B cell (primary cell): ENCODE results near the gene OR56A3. TPM values are rescaled to one million over a fixed set of nuclear protein-coding genes. Genes with fewer than 3 reads are reported as not detected.
"Not testable (repeated sequence)": the region's sequence is repeated elsewhere in the genome, so short reads cannot be mapped to it uniquely, and the experiment has no call there.

Experiments used
- ATAC-seq: fragments of 200-7000 bp; cut with Tn5 transposase; one replicate; pipeline ENCODE4 v1.10.0; 2021; ENCODE audit warnings: low read depth, mild to moderate bottlenecking, moderate number of reproducible peaks, moderate library complexity
- CTCF ChIA-PET: fragments of 350-600 bp; sonication (Branson Sonifier 250); formaldehyde crosslinking; loops from one replicate; lab custom pipeline; 2021; ENCODE audit warnings: antibody characterized with exemption, inconsistent platforms; lab: Charles Lee
- POLR2A ChIA-PET: fragments of 350-600 bp; sonication (Branson Sonifier 250); formaldehyde crosslinking; loops from one replicate; lab custom pipeline; 2021; ENCODE audit warnings: antibody characterized with exemption; lab: Charles Lee
- DNase-seq: peaks from one replicate; pipeline ENCODE4 v3.0.0; 2013
- H2AFZ ChIP-seq: 2 replicates; pipeline ENCODE4 v1.6.1; 2012; ENCODE audit warnings: mild to moderate bottlenecking, low read depth, low read length; ENCODE audit not compliant: insufficient read depth, poor library complexity, severe bottlenecking
- H3K27ac ChIP-seq, 2 donors: 1 replicate in 1 of 2; 2 replicates in 1 of 2; pipeline ENCODE4 v1.5.1; 2012 to 2013; ENCODE audit warnings: low read length in 2 of 2, mild to moderate bottlenecking in 2 of 2, moderate library complexity in 1 of 2
- H3K27me3 ChIP-seq, 4 experiments: fragments of 200-600 bp in 1 of 4; sonication (generic) in 1 of 4; replicated peaks in 1 of 4; 1 replicate in 2 of 4; 2 replicates in 2 of 4; pipeline versions ENCODE4 v1.6.1 to v1.7.0; 2013 to 2016; ENCODE audit warnings: low read length in 3 of 4, mild to moderate bottlenecking in 2 of 4, mixed read lengths in 1 of 4, moderate library complexity in 1 of 4; ENCODE audit not compliant: insufficient read depth in 4 of 4, control insufficient read depth in 3 of 4; ENCODE audit errors: control extremely low read depth in 1 of 4
- H3K36me3 ChIP-seq, 2 experiments: replicated peaks in 1 of 2; 1 replicate in 1 of 2; 2 replicates in 1 of 2; pipeline versions ENCODE4 v1.6.1 to v1.7.1; 2013; ENCODE audit warnings: low read length in 1 of 2; ENCODE audit not compliant: insufficient read depth in 2 of 2, control insufficient read depth in 1 of 2; ENCODE audit errors: control extremely low read depth in 1 of 2, extremely low read depth in 1 of 2
- H3K4me1 ChIP-seq, 2 donors: fragments of 200-600 bp in 1 of 2; sonication (generic) in 1 of 2; 1 replicate in 1 of 2; 2 replicates in 1 of 2; pipeline versions ENCODE4 v1.5.1 to v1.6.1; 2013 to 2017; ENCODE audit warnings: low read length in 2 of 2; ENCODE audit not compliant: control insufficient read depth in 2 of 2, insufficient read depth in 2 of 2
- H3K4me2 ChIP-seq: replicated peaks from 2 replicates; pipeline ENCODE3; 2012; ENCODE audit warnings: mild to moderate bottlenecking, low read depth, low read length; ENCODE audit not compliant: poor library complexity, severe bottlenecking
- H3K4me3 ChIP-seq, 5 experiments: fragments of 200-600 bp in 1 of 5; sonication (generic) in 1 of 5; 1 replicate in 3 of 5; 2 replicates in 2 of 5; pipeline versions ENCODE4 v1.5.1 to v1.7.0; 2011 to 2016; ENCODE audit warnings: low read length in 4 of 5, mild to moderate bottlenecking in 4 of 5, low read depth in 2 of 5, control low read depth in 1 of 5, moderate library complexity in 1 of 5; ENCODE audit not compliant: insufficient read depth in 1 of 5; ENCODE audit errors: control extremely low read depth in 1 of 5, extremely low read depth in 1 of 5
- H3K79me2 ChIP-seq: fragments of 200-600 bp; sonication (generic); one replicate; pipeline ENCODE4 v1.6.0; 2016; ENCODE audit warnings: low read length; ENCODE audit not compliant: control insufficient read depth, insufficient read depth
- H3K9ac ChIP-seq: fragments of 200-600 bp; sonication (generic); 2 replicates; pipeline ENCODE4 v1.6.1; 2017; ENCODE audit warnings: mild to moderate bottlenecking, low read length, moderate library complexity
- H3K9me3 ChIP-seq, 3 donors: one replicate each; pipeline versions ENCODE4 v1.6.1 to v1.7.1; 2013; ENCODE audit warnings: low read length in 2 of 3; ENCODE audit not compliant: control insufficient read depth in 2 of 3, insufficient read depth in 1 of 3; ENCODE audit errors: control extremely low read depth in 1 of 3
- H4K20me1 ChIP-seq: 2 replicates; pipeline ENCODE4 v1.6.0; 2012; ENCODE audit warnings: mild to moderate bottlenecking, low read length; ENCODE audit not compliant: insufficient read depth, control insufficient read depth, poor library complexity, severe bottlenecking
- H3K27ac Mint-ChIP-seq: one replicate; pipeline ENCODE4 v1.8.0; 2021; ENCODE audit warnings: mixed read lengths
- H3K27me3 Mint-ChIP-seq: one replicate; pipeline ENCODE4 v1.8.0; 2021; ENCODE audit warnings: mixed read lengths
- H3K4me1 Mint-ChIP-seq: one replicate; pipeline ENCODE4 v1.8.0; 2021; ENCODE audit warnings: mixed read lengths
- H3K4me3 Mint-ChIP-seq: one replicate; pipeline ENCODE4 v1.8.0; 2021; ENCODE audit warnings: mixed read lengths
- H3K9me3 Mint-ChIP-seq: one replicate; pipeline ENCODE4 v1.8.0; 2022; ENCODE audit warnings: mixed read lengths; ENCODE audit not compliant: insufficient read depth
- EZH2 ChIP-seq: IDR thresholded peaks from 2 replicates; pipeline ENCODE4 v1.6.1; 2012; ENCODE audit warnings: borderline replicate concordance, low read depth, mild to moderate bottlenecking, moderate library complexity, low read length; ENCODE audit not compliant: insufficient read depth, poor library complexity, severe bottlenecking
- WGBS: methylation state at CpG from one replicate; pipeline ENCODE4 v1.1.5; 2013; ENCODE audit warnings: missing lambda C conversion rate; ENCODE audit not compliant: insufficient coverage; 5-methylcytosine and 5-hydroxymethylcytosine counted together
- intact Hi-C: fragments of 100-400 bp; cut with micrococcal nuclease; formaldehyde crosslinking; loops from one replicate; pipeline ENCODE4 v1.10.0; 2022
- polyA plus RNA-seq: library from polyadenylated mRNA; depleted of rRNA; stranded (reverse); fragments of >200 nt; gene quantifications from 2 replicates; pipeline ENCODE4 v1.2.3, GENCODE V29; 2012
- total RNA-seq, 2 donors: library from RNA; stranded (reverse); fragments of 120-200 nt in 1 of 2; gene quantifications; 1 replicate in 1 of 2; 2 replicates in 1 of 2; pipeline versions ENCODE4 v1.2.3 to v1.2.4, GENCODE V29; 2013 to 2022
- TF ChIP-seq, protein P1 (sequence below): fragments of 200-600 bp; IDR thresholded peaks from one replicate; pipeline ENCODE4 v1.8.0; 2022; ENCODE audit warnings: antibody characterized with exemption, mild to moderate bottlenecking

Gene OR56A3
- total and polyA plus RNA-seq, 2 donors (not counting 1 experiment from before 2014, with no cell fraction given): not detected

DNA sequence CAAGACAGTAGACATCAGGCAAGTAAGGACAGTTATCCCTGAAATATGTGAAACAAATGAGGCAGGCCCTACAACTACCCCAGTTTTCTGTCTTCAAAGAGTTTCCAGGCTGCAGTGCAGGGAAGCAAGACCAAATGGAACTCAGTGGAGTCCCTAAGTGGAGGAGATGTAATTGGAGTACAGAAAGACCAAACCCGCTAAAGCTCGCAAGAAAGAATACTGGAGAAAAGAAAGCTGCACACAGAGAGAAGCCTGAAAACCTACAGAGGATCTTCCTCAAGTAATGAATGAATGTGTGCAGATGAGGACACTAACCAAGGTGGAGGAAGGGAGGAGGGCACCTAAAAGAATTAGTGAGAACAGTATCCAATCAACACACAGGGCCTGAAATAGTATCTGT lies 1.3 kb upstream of the OR56A3 start:
- Histone ChIP-seq H3K36me3 (no peaks in the 10 kb centered on the region), H3K4me3 (no peak overlapping the region), H3K4me1 (no peaks in the 10 kb centered on the region), H3K27me3 (peaks cover 0 to 3% (median 0%) of the 10 kb centered on the region in 4 experiments), H3K27ac (no peak overlapping the region), H3K9me3 (peaks cover 0 to 10% (median 0%) of the 10 kb centered on the region in 3 donors), H4K20me1 (no peaks in the 10 kb centered on the region), H2AFZ (no peak overlapping the region), H3K9ac (no peak overlapping the region), H3K79me2 (no peaks in the 10 kb centered on the region), H3K4me2 (no peak overlapping the region)
- Mint-ChIP-seq H3K4me1 (no peaks in the 10 kb centered on the region), H3K27me3 (no peaks in the 10 kb centered on the region), H3K27ac (no peak overlapping the region), H3K4me3 (no peak overlapping the region), H3K9me3 (no peaks in the 10 kb centered on the region)
- TF ChIP-seq, protein P1, sequence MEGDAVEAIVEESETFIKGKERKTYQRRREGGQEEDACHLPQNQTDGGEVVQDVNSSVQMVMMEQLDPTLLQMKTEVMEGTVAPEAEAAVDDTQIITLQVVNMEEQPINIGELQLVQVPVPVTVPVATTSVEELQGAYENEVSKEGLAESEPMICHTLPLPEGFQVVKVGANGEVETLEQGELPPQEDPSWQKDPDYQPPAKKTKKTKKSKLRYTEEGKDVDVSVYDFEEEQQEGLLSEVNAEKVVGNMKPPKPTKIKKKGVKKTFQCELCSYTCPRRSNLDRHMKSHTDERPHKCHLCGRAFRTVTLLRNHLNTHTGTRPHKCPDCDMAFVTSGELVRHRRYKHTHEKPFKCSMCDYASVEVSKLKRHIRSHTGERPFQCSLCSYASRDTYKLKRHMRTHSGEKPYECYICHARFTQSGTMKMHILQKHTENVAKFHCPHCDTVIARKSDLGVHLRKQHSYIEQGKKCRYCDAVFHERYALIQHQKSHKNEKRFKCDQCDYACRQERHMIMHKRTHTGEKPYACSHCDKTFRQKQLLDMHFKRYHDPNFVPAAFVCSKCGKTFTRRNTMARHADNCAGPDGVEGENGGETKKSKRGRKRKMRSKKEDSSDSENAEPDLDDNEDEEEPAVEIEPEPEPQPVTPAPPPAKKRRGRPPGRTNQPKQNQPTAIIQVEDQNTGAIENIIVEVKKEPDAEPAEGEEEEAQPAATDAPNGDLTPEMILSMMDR: no peak
- no peak for TF ChIP-seq EZH2
- CTCF ChIA-PET: no interaction called here
- no peak for DNase-seq
- WGBS: 100% methylated on average over 2 of the region's 2 CpGs
- intact Hi-C loops: no loop called here
- no peak for ATAC-seq
- POLR2A ChIA-PET: no interaction called here

DNA sequence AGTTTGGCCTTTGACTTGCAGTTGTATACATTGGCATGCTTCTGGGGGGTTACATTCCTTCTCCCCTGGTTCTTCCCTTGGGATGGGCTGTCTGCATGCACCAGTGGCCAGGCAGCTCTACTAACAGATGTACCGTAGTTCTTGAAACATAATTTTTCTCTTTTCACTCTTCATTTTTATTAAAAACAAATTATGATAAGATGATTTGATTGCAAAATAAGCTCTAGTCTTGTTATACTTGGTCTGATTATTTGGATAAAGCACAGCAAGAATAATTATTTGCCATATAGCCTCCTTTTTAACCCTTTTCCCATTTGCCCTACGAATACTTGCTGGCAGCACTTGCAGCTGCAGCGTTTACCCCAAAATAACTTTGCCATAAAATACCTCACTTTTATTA lies 13.5 kb downstream of the OR56A3 start:
- Mint-ChIP-seq H3K9me3 (peaks cover 4% of the 10 kb centered on the region), H3K27ac (no peak overlapping the region), H3K4me3 (no peak overlapping the region), H3K27me3 (peaks cover 3% of the 10 kb centered on the region), H3K4me1 (no peaks in the 10 kb centered on the region)
- Histone ChIP-seq H3K4me1 (no peaks in the 10 kb centered on the region), H3K36me3 (no peaks in the 10 kb centered on the region), H3K4me3 (no peak overlapping the region), H3K9ac (no peak overlapping the region), H4K20me1 (no peaks in the 10 kb centered on the region), H2AFZ (no peak overlapping the region), H3K27me3 (no peaks in the 10 kb centered on the region), H3K4me2 (no peak overlapping the region), H3K9me3 (peaks cover 0 to 7% (median 0%) of the 10 kb centered on the region in 3 donors), H3K27ac (no peak overlapping the region), H3K79me2 (no peaks in the 10 kb centered on the region)
- ATAC-seq (no peak), DNase-seq (no peak)
- ChIA-PET CTCF (no interaction called here), POLR2A (no interaction called here)
- TF ChIP-seq, protein P1: no peak
- TF ChIP-seq EZH2: no peak
- no CpG with 5 or more reads among the region's 3 CpGs for WGBS
- intact Hi-C loops: no loop called here

DNA sequence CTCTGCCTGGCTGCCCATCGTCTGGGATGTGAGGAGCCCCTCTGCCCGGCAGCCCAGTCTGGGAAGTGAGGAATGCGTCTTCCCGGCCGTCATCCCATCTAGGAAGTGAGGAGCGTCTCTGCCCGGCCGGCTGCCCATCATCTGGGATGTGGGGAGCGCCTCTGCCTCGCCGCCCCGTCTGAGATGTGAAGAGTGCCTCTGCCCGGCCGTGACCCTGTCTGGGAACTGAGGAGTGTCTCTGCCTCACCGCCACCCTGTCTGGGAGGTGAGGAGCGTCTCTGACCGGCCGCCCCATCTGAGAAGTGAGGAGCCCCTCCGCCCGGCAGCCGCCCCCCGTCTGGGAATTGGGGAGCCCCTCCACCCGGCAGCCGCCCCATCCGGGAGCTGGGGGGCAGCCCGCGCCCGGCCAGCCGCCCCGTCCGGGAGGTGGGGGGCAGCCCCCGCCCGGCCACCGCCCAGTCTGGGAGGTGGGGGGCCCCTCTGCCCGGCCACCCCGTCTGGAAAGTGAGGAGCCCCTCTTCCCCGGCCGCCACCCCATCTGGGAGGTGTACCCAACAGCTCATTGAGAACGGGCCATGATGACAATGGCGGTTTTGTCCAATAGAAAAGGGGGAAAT lies 18.8 kb downstream of the OR56A3 start:
- H3K4me2 ChIP-seq, intact Hi-C loops, H3K36me3 ChIP-seq, H3K9ac ChIP-seq, H2AFZ ChIP-seq, POLR2A ChIA-PET, H3K27ac ChIP-seq, ATAC-seq, H3K4me3 Mint-ChIP-seq, H3K79me2 ChIP-seq, DNase-seq, H3K4me1 Mint-ChIP-seq, H3K27me3 ChIP-seq, H3K4me3 ChIP-seq, H4K20me1 ChIP-seq, H3K27ac Mint-ChIP-seq, H3K27me3 Mint-ChIP-seq, CTCF ChIA-PET, H3K4me1 ChIP-seq: not testable (repeated sequence)
- H3K9me3 ChIP-seq: peaks cover 3 to 16% (median 5%) of the 10 kb centered on the region in 3 donors
- peaks cover 13% of the 10 kb centered on the region for H3K9me3 Mint-ChIP-seq
- 98% methylated on average over 32 of the region's 40 CpGs for WGBS
